Left lung (tissue), 10 donors: ENCODE results near the gene ABLIM2. TPM values are rescaled to one million over a fixed set of nuclear protein-coding genes. Genes with fewer than 3 reads are reported as not detected.

ENCODE experiments used
- ATAC-seq: fragments of 200-7000 bp; cut with Tn5 transposase; one replicate; pipeline ENCODE4 v1.9.1; 2020; ENCODE audit warnings: moderate library complexity
- DNase-seq, 4 donors: peaks; one replicate each; pipeline ENCODE4 v3.0.0-alpha.2; 2013 to 2020
- H3K27ac ChIP-seq, 2 donors: fragments of 200-600 bp; sonication (generic) in 1 of 2; one replicate each; pipeline versions ENCODE4 v1.5.0 to v1.8.0; 2020 to 2021
- H3K27me3 ChIP-seq, 2 donors: fragments of 200-600 bp; sonication (generic) in 1 of 2; one replicate each; pipeline versions ENCODE4 v1.5.0 to v1.8.0; 2020 to 2021
- H3K36me3 ChIP-seq, 2 donors: fragments of 200-600 bp; sonication (generic) in 1 of 2; one replicate each; pipeline versions ENCODE4 v1.5.0 to v1.8.0; 2020 to 2021
- H3K4me1 ChIP-seq, 2 donors: fragments of 200-600 bp; one replicate each; pipeline ENCODE4 v1.8.0; 2021
- H3K4me3 ChIP-seq, 2 donors: fragments of 200-600 bp; sonication (generic) in 1 of 2; one replicate each; pipeline versions ENCODE4 v1.5.0 to v1.8.0; 2020 to 2021; ENCODE audit warnings: mild to moderate bottlenecking in 1 of 2
- H3K9me3 ChIP-seq, 2 donors: fragments of 200-600 bp; sonication (generic) in 1 of 2; one replicate each; pipeline versions ENCODE4 v1.5.0 to v1.8.0; 2020 to 2021
- intact Hi-C, 2 donors: fragments of 100-400 bp; cut with DNase I; formaldehyde crosslinking; loops; one replicate each; pipeline versions ENCODE4 v1.11.2 to v1.14.2; 2022
- polyA plus RNA-seq, 6 donors: library from polyadenylated mRNA; unstranded; fragments of 120-200 nt; gene quantifications; one replicate each; pipeline ENCODE4 v1.2.1, GENCODE V29; 2013; ENCODE audit not compliant: insufficient read length in 6 of 6
- total RNA-seq, 2 donors: library from RNA; stranded (reverse); fragmentation: NEBNext Ultra II Directional; extraction: Animal tissue kit (Norgen Biotek cat#: 25700); gene quantifications; one replicate each; pipeline ENCODE4 v1.2.1, GENCODE V29; 2021
- TF ChIP-seq, protein P1 (sequence below), 2 donors: fragments of 200-600 bp; sonication (generic) in 1 of 2; IDR thresholded peaks; one replicate each; pipeline versions ENCODE4 v1.5.0 to v1.8.0; 2021; ENCODE audit warnings: antibody characterized with exemption in 2 of 2
- donor health status: DM: no; HTN: yes; CAD: no.
- donor health status: DM: no; HTN: no; CAD: no.

ABLIM2 gene
- total and polyA plus RNA-seq, 8 donors, result 5.7 to 10.2 (median 7.0) TPM

DNA sequence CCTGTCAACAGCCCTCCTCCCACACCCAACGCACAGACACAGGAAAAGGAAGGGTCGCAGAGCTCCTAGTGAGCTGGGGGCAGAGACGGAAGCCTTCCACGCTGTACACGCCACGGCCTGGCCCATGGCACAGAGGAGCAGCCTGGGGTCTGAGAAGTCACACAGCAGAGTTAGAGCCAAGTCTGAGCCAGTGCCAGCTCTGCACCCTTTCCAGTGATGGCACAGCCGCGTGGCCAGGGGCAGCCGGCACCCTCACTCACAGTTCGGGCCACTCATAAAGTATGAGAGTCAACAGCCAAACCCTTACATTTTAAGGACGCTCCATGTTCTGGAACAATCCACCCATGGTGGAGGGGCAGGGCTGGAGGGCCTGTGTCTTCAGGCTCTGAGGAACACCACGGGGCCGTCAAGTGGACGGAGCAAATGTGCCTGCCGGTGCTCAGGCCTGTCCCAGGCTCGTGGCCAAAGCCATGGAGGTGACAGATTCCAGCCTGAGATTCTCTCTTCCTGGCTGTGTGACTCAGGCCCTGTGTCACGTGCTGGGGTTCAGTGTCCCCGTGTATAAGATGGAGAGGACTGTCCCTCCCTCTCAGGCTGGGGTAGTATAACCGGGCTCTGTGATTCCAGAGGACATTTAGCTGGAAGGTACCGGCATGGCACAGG lies 91.2 kb downstream of the ABLIM2 start:
- Histone ChIP-seq H3K4me3 (no peak overlapping the region), H3K36me3 (no peaks in the 10 kb centered on the region), H3K9me3 (peaks cover 0 to 31% of the 10 kb centered on the region in 2 donors), H3K27me3 (peaks cover 0 to 24% of the 10 kb centered on the region in 2 donors), H3K4me1 (no peaks in the 10 kb centered on the region), H3K27ac (no peak overlapping the region)
- TF ChIP-seq, protein P1, sequence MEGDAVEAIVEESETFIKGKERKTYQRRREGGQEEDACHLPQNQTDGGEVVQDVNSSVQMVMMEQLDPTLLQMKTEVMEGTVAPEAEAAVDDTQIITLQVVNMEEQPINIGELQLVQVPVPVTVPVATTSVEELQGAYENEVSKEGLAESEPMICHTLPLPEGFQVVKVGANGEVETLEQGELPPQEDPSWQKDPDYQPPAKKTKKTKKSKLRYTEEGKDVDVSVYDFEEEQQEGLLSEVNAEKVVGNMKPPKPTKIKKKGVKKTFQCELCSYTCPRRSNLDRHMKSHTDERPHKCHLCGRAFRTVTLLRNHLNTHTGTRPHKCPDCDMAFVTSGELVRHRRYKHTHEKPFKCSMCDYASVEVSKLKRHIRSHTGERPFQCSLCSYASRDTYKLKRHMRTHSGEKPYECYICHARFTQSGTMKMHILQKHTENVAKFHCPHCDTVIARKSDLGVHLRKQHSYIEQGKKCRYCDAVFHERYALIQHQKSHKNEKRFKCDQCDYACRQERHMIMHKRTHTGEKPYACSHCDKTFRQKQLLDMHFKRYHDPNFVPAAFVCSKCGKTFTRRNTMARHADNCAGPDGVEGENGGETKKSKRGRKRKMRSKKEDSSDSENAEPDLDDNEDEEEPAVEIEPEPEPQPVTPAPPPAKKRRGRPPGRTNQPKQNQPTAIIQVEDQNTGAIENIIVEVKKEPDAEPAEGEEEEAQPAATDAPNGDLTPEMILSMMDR (IDR thresholded peaks at IDR 0.05), result no peak
- ATAC-seq (no peak), DNase-seq (peak in 1 of 4 donors; percentile 56)
- intact Hi-C loops, result no loop called here

DNA sequence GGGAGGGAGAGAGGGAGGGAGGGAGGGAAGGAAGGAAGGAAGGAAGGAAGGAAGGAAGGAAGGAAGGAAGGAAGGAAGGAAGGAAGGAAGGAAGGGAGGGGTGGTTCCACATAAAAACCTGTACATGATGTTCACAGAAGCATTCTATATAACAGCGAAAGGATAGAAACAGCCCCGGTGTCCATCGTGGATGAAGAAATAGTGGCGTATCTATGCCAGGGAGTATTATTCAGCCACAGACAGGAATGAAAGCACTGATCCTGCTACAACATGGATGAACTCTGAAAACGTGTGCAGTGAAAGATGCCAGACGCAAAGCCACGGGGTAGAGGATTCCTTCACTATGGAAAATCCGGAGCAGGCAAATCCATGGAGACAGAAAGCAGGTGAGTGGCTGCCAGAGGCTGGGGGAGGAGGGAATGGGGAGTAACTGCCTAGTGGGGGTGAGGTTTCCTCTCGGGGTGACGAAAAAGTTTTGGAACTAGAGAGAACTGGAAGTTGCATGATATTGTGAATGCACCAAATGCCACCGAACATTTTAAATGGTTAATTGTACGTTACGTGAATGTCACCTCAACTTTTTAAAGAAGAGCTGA lies 92.2 kb downstream of the ABLIM2 start:
- Histone ChIP-seq H3K27ac (no peak overlapping the region), H3K9me3 (peaks cover 0 to 31% of the 10 kb centered on the region in 2 donors), H3K4me3 (no peak overlapping the region), H3K27me3 (peaks cover 0 to 15% of the 10 kb centered on the region in 2 donors), H3K4me1 (no peaks in the 10 kb centered on the region), H3K36me3 (no peaks in the 10 kb centered on the region)
- ATAC-seq (no peak), DNase-seq (no peak)
- intact Hi-C loops, result no loop called here
- TF ChIP-seq, protein P1 (IDR thresholded peaks at IDR 0.05), result no peak

DNA sequence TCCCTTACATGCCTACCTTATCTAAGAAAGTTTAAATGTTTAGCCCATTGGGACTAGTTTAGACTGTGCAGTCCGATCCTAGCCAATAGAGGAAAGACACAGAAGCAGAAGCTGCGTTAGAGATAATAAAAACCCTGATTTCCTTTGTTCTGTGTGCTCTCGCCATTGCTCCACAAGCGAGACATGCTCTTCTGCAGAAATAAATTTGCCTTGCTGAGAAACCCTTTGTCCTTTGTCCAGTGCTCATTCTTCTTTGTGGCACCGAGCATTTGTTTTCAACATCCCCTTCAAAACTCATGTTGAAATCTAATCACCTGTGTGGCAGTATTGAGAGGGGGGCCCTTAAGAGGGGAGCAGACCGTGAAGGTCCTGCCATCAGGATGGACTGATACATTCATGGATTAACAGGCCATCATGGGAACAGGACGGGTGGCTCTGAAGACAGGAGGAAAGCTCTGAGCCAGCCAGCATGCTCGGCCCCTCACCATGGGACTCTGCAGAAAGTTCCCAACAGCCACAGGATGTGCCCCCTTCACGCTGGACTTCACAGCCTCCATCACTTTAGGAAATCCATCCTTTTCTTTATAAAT lies 94.5 kb downstream of the ABLIM2 start:
- Histone ChIP-seq H3K27ac (no peak overlapping the region), H3K27me3 (no peaks in the 10 kb centered on the region), H3K4me1 (no peaks in the 10 kb centered on the region), H3K9me3 (peaks cover 0 to 31% of the 10 kb centered on the region in 2 donors), H3K4me3 (no peak overlapping the region), H3K36me3 (no peaks in the 10 kb centered on the region)
- ATAC-seq, result no peak
- no peak for DNase-seq
- TF ChIP-seq, protein P1 (IDR thresholded peaks at IDR 0.05), result no peak
- intact Hi-C loops, result no loop called here

DNA sequence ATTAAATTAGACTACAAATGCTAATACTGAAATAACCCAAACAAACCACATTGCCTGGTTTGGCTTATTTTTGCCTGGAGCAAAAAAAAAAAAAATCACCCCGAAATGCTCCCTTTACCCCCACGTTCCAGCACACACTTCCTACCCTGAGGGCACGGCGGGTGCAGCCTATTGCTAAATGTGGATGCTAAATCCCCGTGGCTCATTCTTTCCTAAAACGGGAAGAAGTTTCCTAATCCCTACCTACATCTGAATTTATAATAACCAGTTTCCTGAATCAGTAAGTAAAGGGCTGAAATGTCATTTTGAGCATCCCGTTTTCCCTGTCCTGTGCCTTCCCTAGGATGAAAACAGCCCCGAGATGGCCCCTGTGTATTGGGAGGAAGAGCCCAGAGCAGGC lies 97.0 kb downstream of the ABLIM2 start:
- Histone ChIP-seq H3K27ac (no peak overlapping the region), H3K4me3 (no peak overlapping the region), H3K36me3 (no peaks in the 10 kb centered on the region), H3K4me1 (no peaks in the 10 kb centered on the region), H3K27me3 (no peaks in the 10 kb centered on the region), H3K9me3 (peaks cover 0 to 31% of the 10 kb centered on the region in 2 donors)
- ATAC-seq, result no peak
- DNase-seq, result no peak
- TF ChIP-seq, protein P1 (IDR thresholded peaks at IDR 0.05), result no peak
- intact Hi-C loops, result no loop called here

DNA sequence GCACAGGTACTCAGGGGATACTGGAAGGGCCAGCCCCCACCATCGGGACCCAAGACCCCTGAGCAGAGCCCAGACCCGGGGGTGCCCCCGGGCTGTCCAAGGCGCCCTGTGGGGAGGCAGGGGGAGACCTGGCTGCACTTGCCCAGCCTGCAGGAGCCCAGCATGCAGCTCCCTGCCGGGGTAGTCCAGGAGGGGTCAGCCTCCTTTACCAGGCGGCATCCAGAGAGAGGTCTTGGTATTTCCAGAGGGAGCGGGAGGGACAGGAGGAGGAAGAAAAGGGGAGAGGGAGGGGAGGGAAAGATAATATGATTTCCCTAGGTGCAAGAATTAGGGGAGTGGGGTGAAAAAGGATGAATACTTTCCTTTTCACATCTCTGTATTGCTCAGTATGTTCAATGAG lies 97.5 kb downstream of the ABLIM2 start:
- TF ChIP-seq, protein P1 (IDR thresholded peaks at IDR 0.05), result no peak
- Histone ChIP-seq H3K4me3 (no peak overlapping the region), H3K4me1 (no peaks in the 10 kb centered on the region), H3K9me3 (peaks cover 0 to 31% of the 10 kb centered on the region in 2 donors), H3K27me3 (no peaks in the 10 kb centered on the region), H3K27ac (no peak overlapping the region), H3K36me3 (no peaks in the 10 kb centered on the region)
- ATAC-seq, result no peak
- intact Hi-C loops, result no loop called here
- DNase-seq, result no peak
